Globus pallidus (tissue), 1 donor: ENCODE results near the gene ZNF581.
A peak's percentile ranks its signal among the peaks of the same experiment; 100 is the strongest.

Source experiments
- DNase-seq: peaks from one replicate; pipeline ENCODE4 v3.0.0-alpha.2; 2015; ENCODE audit warnings: low spot score

ZNF581 gene

DNA sequence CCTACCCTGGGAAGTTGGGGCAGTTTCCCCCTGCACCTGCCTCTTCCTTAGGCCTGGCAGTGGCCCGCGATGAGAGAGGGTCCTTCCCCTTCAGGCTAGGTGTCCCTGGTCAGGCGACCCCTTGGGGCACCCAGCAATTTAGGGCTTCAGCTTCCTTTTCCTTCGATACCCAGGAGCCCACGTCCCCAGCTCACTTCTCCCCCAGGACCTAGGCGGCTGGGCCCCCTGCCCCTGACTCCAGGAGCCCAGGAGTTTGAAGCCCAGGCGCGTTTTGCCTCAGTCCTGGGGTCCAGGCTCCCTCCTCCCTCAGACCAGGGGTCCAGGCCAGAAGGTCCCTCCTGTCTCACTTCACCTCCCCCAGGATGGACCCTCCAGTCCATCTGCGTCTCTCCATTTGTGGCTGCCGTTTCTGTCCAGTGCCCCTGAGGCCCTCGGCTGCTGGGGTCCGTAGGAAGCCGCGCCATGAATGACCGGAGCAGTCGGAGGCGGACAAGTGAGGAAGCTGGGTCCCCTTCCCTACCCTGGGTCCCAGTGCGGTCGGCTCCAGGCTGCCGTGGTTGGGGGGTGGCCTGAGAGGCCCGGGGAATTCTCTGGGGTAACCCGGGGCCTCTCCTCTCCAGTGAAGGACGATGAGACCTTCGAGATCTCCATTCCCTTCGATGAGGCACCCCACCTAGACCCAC, 5.3 kb downstream of the ZNF581 start:
- DNase-seq, result no peak

GRCh38 chr19:55649268-55650125, 6.0 kb downstream of the ZNF581 start:
- DNase-seq, result no peak

DNA sequence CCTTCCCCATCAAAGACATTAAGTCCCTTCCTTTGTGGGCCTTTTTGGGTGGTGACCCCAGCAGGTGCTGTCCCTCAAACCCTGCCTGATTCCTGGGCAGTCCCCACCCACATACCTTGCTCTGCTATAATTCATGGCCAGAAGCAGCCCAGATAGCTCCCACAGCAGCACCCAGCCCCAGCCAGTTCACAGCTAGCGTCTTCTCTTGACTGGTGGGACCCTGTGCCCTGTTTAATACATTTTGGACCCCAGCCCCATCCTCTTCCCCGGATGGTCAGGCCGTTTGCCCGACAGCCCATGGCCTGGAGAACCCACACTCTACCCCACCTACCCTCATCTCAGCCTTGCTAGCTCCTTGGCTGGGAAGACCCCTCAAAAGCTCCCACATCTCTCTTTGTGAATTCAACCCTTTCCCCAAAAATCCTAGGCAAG, 6.7 kb downstream of the ZNF581 start:
- no peak for DNase-seq

DNA sequence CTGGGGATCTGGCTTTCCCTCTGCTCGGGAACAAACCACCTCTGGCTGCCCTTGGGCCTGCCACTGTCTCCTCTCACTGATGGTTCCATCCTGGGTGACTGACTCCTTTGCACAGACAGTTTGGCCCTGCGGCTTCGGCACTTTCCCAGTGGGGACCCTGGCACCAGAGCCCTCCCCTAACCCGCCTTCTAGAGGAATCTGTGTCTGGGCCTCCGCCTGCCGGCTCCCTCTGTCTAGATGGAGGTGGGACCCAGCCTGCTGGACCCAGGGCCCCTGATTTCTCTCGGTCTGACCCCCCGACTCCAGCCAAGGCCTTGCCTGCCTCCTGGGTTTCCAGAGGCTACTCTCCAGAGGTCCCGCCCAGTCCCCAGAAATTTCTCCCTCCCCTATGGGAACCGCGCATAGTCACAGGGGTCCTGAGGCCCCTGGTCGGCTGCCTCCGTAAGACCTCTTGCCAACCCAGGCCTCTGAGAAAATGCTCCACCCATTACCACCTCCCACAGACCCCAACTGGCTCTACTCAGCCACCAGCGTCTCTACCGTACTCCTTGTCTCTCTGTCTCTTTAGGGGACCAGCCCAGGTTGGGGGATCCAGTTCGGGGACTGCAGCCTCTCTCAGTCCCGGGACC, 7.3 kb downstream of the ZNF581 start:
- no peak for DNase-seq

GRCh38 chr19:55651236-55651635, 7.8 kb downstream of the ZNF581 start:
- DNase-seq, result no peak

GRCh38 chr19:55652311-55653128, 9.1 kb downstream of the ZNF581 start:
- DNase-seq, result no peak

GRCh38 chr19:55653651-55654322, 10.3 kb downstream of the ZNF581 start:
- peak; percentile 98 for DNase-seq

DNA sequence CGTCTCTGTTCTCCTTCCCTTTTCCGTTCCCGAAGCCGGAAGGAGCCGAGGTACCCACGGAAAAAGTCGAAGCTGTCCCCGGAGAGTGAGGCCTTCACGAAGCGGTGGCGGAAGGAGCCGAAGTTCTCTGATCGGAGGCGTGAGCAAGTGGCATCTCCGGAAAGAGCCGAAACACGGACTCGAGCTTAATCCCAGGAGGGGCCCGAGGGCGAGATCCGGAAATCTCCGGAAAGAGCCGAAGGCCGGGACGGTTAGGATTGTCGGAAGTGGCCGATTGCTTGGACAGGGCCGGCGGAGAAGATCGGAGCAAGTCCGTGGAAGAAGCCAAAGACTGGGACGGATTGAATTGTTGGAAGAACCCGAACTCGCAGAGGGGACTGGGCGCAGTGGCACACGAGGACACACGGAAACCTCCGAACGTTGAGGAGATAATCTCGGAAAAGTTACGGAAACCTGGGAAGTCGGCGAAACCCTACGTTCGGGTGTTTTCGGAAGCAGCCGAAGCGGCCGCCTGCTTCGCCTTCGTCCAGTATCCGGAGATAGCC, 10.9 kb downstream of the ZNF581 start:
- peak; percentile 99 for DNase-seq

- peak; percentile 95 for DNase-seq
These were observed 11.6 kb downstream of the ZNF581 start, which contains the start of gene U2AF2 for GRCh38 chr19:55654868-55655647. Gene U2AF2, plus strand, starts transcription at chr19:55655035. Its CDS starts 70 bp downstream, at chr19:55655105.

DNA sequence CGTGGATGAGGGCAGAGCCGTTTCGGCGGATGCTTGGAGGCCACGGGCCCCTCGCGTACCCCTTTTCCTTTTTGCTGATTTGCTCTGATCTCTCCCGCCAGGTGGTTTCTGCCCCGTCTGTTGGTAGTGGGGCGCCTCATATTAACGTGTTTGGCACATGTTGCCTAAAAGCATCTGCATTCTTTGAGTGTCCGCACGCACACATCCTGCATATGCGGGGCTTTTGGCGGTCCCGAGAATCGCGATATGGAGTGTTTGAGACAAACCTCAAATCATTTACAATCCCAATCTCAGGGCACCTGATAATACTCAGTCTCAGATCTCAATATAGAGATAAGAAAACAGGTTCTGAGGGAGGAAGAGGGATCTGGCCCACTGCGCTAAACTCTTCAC, 12.2 kb downstream of the ZNF581 start:
- no peak for DNase-seq

DNA sequence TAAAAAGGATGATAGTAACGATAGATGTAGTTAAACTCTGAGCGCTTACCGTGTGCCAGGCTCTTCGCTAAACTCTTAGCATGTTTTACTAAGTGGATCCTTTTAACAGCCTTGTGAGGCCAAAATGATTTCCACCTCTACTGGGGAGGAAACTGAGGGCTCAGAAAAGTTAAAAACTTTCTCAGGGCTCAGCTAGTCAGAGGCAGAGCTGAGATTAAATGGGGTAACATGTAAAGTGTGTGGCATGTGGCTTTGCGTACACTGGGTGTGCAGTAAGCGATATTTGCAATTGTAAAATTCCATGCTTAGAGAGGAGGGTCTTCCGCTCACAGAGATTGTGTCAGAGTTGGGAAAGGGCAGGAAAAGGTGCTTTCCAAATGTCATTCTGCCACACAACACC, 13.1 kb downstream of the ZNF581 start:
- DNase-seq, result no peak

DNA sequence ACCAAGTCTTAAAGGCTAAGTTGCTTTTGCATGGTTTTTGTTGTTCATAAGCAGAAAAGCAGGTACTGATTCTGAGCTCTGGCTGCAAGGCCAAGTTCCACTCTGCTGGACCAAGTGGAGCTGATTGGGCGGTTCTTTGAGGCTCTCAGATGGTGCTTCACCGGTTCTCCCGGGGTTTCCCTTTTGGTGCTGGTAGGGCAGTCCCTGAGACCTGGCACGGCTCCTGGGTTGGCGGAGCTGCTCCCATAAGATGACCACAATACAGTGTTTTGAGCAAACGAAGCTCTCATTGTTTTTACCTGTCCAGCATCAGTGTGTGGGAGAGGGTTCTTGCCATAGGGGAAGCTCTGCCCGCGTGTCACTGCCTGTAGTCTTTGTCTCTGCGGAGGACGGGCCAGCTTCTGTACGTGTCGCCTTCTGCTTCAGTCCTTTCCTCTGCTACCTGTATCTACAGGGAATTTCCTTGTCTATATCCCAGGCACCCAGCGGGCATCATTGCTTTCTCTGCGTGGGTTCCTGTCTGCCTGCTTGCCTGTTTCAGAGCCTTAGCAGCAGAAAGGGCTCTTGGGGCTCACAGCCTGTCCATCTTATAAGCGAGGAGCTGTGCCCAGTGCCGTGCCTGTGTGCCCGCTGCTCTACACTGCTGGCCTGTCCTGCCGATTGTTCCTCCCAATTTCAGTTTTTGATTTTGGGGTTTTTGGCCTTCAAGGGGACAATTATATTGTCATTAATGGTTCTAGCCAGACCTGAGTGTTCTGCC, 13.7 kb downstream of the ZNF581 start:
- no peak for DNase-seq

- DNase-seq, result no peak
These were observed 15.5 kb downstream of the ZNF581 start for GRCh38 chr19:55658846-55659459.

DNA sequence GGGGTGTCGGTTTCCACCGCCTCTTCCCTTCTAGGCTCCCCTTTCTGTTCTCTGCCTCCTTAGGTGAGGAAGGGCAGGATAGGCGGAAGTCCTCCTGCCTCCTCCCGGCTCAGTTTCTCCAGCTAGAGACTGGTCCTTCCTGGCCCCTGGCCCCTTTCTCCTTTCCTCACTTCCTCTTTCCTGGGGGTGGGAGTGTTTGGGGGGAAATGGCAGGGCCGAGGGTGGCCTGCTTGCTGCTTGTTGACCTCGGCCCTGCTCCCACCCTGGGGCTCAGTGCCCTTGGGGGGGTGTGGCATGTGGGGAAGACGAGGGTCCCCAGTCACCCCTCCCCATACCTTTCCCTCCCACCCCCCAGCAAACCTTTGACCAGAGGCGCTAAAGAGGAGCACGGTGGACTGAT, 16.4 kb downstream of the ZNF581 start:
- DNase-seq, result no peak

- no peak for DNase-seq
These were observed 17.0 kb downstream of the ZNF581 start for GRCh38 chr19:55660404-55660803.

- no peak for DNase-seq
These were observed 17.5 kb downstream of the ZNF581 start for GRCh38 chr19:55660991-55661390.

- DNase-seq, result no peak
These were observed 18.4 kb downstream of the ZNF581 start for GRCh38 chr19:55661826-55662225.

- no peak for DNase-seq
These were observed 20.5 kb downstream of the ZNF581 start for GRCh38 chr19:55663846-55664536.
